Activated CD4-positive, alpha-beta T cell treated with anti-CD3 and anti-CD28 coated beads, Interleukin-2, amount 50 U/mL, for 1 hour (primary cell): ENCODE measurements around the gene CHKA.
A peak's percentile ranks its signal among the peaks of the same experiment; 100 is the strongest.

Source experiments
- DNase-seq: peaks from one replicate; pipeline ENCODE4 v3.0.0-alpha.2; 2020

Gene CHKA

DNA sequence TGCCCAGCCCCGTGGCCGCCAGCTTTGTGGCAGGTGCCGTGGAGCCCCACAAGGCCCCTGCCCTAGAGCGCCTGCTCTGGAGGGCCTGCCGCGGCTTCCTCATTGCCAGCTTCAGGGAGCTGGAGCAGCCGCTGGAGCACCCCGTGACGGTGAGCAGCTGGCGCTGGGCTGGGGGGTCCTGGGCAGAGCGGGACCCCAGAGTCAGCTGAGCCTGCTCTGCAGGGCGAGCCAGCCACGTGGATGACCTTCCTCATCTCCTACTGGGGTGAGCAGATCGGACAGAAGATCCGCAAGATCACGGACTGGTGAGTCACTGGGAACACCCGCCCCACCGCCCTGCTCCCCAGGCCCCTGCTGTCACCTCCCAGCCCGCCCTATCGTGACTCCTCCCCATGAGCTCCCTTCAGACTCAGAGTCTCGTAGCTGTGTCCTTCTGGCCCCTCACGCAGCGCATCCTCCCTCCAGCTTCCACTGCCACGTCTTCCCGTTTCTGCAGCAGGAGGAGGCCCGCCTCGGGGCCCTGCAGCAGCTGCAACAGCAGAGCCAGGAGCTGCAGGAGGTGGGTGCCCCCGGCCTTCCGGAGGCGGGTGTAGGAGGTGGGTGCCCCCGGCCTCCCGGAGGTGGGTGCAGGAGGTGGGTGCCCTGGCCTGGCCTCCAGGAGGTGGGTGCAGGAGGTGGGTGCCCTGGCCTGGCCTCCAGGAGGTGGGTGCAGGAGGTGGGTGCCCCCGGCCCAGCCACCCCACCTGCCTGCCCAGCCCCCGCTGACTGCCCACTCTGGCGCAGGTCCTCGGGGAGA lies 77.6 kb downstream of the CHKA start:
- no peak for DNase-seq

DNA sequence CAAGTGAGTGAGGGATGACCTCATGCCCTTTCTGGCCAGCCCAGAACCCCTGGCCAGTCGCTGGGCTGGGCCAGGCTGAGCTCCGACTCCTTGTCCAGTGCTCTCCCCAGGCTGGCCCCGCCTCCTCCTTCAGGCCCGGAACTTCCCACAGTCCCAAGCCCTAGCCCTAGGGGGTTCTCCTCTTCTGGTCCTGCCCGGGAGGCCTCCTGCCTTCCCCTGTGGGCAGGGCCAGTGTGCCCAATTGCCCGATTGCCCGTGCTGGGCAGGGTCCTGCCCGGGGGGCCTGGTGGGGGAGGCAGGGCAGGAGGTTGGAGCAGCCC lies 78.2 kb downstream of the CHKA start:
- DNase-seq, result no peak

DNA sequence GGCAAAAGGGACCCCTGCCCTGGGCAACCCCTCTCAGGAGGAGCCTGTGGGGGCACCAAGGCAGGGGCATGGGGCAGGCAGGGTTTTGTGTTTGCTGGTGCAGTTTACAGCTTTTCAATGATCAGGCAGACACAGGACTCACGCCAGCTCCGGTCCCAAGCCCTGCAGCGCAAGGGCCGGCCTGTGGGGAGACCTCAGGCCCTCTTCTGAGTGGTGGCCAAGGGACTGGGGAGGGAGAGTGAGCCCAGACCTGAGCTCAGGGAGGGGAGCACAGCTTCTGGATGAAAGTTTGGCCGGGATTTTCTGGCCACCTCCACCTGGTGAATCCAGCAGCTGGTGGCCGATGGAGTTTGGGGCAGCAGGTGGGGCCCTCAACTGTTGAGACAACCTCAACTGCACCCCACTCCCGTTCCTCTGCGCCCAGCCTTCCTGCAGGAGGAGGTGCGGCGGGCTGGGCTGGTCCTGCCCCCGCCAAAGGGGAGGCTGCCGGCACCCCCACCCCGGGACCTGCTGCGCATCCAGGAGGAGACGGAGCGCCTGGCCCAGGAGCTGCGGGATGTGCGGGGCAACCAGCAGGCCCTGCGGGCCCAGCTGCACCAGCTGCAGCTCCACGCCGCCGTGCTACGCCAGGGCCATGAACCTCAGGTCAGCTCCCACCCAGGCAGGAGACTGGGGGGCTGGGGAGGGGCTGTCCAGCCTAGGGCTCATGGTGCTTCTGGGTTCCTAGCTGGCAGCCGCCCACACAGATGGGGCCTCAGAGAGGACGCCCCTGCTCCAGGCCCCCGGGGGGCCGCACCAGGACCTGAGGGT lies 78.8 kb downstream of the CHKA start:
- DNase-seq, result no peak

DNA sequence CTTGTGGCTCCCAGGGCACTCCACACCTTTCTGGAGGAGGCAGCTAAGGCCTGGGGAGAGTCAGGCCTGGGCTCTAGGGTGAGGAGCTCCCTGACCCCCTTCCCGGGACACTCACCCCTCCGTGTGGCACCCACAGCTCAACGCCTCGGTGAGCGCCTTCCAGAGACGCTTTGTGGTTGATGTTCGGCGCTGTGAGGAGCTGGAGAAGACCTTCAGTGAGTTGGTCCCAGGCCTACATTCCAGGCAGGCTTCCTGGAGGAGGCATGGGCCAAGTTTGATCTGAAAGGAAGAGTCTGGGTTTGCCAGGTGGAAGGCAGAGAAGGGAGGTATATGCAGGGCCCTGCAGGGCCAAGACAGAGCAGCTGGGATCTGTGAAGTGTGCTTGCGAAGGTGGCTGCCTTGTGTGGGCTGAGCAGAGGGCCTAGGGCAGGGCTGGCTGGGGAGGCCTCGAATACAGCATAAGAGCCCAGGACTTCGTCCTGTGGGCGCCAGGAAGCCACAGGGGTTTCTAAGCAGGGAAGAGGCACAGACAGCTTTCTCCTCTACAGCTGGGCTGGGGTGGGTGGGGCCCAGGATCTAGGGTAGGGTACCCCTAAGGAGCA lies 79.5 kb downstream of the CHKA start:
- no peak for DNase-seq

DNA sequence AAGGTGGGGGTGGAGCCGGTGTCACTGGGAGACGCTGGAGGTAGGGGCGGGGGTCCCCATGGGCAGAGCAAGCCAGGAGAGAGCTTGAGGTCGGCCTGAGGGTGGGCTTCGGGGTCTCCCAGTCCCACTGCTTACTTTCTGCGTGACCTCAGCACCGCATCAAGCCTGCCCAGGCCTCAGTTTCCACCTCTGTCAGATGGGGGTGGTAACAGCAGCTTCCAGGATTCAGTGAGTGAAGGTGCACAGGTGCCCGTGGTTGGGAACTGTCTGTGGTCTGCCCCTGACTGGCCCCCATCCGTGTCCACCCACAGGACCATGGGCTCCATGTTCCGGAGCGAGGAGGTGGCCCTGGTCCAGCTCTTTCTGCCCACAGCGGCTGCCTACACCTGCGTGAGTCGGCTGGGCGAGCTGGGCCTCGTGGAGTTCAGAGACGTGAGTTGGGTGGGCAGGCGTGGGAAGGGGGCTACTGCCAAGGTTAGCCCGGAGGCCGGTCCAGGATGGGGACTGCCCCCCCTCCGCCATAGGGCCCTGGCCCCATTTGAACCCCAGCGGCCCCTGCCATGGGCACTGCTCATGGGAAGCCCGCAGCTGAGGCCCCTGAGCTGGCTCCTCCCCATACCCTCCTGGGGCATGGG lies 80.1 kb downstream of the CHKA start:
- no peak for DNase-seq

DNA sequence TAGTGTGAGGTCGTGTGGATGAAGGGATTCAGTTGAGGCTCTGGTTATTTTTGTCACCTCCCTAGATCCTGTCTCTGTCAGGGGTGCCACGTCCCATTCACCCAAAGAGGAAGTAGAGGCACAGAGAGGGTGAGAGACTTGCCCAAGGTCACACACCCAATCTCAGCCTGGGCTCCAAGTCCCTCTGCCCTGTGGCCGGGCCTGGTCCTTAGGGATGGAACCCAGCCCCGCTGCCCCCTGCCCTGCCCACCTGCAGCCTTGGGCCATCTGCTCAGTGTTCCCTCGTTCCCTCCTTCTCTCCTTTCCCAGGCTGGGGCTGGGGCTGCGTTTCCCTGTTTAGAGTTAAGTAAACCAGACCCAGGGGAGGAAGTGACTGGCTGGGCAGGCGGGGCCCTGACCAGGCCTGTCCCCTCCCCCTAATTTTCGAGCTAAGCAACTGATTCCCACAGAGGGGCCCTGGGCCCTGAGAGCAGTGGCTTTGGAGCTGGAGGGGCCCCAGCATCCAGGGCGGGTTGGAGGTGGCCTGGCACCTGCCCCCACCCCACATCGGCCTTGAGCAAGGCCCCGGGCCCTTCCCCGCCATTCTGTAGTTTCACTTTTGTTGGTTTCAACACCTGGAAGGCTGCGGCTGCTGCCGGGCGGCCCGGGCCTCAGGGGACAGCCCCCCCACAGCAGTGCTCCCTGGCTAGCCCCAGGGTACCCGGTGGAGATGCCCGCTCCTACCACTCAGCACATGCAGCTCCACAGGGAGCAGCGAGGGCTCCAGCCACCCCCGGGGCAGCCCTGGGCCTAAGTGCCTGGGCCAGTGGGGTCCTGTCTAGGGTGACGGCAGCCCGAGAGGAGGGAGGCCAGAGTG lies 80.9 kb downstream of the CHKA start:
- DNase-seq, result peak; percentile 37

DNA sequence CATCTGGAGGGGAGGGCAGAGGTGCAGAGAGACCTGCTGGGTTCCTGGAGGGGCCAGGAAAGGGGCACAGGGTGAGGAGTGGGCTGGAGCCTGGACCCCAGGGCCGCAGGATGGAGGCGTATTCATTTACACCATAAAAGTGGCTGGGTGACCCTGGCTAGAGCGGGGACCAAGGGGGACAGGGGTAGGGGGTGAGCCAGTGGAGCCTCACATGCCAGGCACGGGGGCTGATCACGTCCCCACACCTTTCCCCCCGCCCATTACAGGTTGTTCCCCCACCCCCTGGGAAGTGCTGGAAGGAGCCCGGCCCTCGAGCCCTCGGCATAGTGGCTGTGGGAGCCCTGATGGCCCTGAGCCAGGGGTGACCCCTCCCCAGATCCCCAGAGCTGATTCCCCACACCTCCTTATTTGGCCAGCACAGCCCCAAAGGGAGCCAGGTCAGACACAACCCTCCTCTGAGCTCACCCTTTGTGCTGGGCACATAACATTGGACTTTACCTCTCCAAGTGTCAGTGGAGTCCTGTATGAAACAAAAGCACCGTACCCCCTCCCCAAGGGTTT lies 81.6 kb downstream of the CHKA start:
- no peak for DNase-seq

DNA sequence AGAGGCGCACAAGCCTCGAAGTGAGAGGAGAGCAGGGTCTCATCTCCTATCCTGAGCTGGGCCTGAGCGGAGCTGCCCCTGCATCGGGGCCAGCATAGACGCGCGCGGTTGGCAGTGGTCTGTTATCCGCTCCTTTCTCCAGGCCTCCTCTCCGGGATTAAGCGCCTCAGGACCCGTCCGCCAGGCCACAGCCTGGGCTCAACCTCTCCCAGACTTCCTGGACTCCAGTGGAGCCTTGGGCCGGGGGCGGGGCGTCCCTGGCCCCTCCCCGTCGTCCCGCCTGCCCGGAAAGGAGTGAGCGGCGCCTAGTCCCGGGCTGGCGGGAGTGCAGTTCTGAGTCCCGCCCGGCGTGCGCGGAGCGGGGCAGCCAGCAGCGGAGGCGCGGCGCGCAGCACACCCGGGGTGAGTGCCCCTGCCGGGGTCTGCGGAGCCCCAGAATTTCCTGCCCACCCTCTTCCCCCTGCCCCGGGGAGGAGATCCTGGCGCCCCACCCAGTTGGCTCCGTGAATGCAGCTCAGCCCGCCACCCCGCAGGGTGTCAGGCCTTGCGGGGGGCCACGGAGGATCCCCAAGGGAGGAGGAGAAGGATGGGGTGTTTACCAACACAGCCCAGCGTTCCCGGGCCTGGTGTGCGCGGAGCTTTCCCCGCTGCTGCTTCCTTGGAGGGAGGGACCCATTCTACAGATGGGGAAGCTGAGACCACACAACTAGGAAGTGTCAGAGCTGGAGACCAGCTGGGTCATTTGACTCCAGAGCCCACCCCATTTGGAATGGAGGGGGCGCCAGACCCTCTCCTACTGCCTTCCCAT lies 82.3 kb downstream of the CHKA start, which contains the start of gene TCIRG1:
TSS of gene TCIRG1 (plus strand) at position 308 of the 808 bp plus-strand sequence. CDS start 2,247 bp downstream, outside the sequence.
- DNase-seq, result peak; percentile 34

DNA sequence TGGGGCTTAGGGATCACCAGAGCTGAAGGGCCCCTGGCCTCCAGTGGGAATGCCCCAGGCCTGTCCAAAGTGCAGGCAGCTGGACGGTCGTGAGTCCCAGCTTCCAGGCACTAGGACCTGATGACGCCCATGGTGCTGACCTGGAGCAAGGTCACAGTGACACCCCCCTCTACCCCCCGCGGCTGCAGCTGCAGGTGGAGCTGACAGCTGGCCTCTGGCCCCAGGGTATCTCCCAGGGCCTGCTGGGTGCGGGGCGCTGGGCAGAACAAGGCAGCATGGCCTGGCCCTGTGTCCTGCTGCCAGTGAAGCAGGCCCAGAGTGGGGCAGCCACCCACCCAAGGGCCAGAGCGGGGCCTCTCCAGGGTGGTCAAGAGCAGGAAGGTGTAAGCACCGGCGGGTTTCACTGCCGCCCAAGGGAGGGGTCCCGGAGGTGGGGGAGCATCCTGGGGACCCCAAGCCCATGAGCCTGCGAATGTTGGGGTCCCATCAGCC lies 82.9 kb downstream of the CHKA start:
- no peak for DNase-seq

DNA sequence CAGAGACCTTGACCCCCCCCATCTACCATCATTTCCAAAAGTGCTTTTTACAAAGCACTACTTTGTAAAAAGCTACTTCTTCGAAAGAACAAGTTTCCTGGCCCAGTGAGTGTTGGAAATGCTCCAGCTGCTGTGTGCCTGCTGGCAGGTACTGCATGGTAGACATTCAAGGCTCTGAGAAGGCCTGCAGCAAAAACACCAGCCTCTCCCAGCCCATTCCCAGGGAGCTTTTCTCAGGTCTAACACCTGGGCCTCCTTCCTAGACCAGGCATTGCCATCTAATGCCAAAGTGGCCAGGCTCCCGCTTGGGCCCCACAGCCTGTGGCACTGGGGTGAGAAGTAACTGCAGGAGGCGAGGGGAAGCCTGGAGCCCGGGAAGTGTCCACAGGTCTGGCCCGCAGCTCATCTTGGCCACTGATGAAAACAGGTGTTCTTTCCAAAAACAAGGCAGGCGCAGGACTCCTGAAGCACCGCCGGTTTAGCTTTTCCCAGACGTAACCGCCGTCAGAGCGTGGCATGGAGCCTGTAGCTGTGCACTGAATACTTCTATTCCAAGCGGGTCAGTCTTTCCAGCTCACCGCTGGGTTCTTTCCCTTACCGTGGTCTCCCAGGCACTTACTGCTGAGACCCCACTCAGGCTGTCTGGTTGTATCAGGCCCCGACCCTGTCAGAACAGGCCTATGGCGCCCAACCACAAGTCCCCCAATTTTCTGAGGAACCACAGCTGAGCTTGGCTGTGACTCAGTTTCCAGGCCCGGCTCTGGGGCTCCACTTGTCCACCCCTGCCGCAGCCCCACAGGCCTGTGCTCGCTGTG lies 83.6 kb downstream of the CHKA start:
- no peak for DNase-seq

DNA sequence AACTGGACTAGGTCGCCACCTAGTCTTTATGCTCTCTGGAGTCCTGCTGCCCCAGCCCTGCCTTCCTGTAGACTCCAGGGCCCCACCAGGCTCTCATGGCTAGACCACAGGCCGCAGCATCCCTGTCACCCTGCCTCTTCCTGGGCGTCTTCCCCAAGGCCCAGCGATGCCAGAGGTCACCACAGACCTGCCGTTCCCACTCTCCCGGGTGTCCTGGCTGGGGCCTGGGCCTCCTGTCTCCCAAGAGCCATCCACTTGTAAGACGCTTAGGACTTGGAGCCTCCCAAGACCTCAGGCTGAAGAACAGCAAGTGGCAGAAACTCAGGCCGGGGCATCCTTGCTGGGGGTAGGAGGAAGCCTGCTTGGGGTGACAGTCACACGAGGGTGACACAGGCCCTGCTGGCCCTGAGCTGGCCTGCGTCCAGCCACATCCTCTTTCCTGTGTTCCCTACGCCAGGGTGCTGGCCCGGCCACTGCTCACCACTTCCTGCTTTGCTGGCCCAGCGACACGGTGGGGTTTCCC lies 84.4 kb downstream of the CHKA start:
- no peak for DNase-seq

DNA sequence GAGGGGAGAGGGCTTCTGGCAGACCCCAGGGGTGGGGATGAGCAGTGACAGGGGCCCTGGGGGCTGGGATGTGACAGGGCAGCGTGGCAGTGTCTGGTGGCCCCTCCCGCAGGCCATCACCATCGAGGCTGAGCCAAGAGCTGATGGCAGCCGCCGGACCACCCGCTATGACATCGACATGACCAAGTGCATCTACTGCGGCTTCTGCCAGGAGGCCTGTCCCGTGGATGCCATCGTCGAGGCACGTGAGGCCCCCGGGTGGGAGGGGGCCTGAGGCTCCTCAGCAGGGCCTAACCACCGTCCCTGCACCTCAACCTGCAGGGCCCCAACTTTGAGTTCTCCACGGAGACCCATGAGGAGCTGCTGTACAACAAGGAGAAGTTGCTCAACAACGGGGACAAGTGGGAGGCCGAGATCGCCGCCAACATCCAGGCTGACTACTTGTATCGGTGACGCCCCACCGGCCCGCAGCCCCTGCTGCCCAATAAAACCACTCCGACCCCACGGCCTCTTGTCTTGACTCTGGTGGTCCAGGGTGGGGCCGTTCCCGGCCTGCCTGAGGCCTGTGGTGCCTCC lies 85.0 kb downstream of the CHKA start:
- DNase-seq, result no peak

DNA sequence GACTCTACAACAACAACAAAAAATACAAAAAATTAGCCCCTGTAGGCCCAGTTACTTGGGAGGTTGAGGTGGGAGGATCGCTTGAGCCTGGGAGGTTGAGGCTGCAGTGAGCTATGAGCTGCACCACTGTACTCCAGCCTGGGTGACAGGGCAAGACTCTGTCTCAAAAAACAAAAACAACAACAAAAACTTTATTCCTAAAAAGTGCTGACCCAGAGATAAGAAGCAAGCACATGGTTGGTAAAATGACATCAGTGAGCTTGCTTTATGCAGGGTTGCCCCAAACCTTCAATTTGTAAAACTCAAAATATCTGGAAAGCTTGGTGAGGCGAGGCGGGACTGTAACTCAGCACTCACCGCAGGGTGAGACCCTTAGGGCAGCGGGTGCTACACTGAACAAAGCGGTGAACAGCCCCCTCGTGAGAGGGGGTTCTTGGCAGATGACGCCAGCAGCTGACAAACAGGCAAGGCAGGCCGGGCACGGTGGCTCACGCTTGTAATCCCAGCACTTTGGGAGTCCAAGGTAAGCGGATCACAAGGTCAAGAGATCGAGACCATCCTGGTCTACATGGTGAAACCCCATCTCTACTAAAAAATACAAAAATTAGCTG lies 85.8 kb downstream of the CHKA start:
- DNase-seq, result no peak

DNA sequence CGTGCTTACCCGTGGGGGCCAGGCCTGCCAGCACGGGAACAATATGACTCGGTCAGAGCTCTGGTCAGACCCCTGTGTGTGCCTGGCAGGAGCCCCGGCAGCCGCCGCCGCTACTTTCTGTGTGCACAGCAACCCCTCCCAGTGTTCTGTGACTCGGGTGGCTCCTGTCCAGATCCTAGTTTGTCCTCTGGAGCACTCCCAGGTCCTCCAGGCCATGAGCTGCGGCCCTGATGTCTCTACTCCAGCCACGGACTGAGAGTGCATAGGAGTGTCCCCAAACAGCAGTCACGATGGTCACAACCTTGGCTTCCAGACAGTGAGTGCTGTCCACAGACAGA lies 87.5 kb downstream of the CHKA start:
- DNase-seq, result no peak

DNA sequence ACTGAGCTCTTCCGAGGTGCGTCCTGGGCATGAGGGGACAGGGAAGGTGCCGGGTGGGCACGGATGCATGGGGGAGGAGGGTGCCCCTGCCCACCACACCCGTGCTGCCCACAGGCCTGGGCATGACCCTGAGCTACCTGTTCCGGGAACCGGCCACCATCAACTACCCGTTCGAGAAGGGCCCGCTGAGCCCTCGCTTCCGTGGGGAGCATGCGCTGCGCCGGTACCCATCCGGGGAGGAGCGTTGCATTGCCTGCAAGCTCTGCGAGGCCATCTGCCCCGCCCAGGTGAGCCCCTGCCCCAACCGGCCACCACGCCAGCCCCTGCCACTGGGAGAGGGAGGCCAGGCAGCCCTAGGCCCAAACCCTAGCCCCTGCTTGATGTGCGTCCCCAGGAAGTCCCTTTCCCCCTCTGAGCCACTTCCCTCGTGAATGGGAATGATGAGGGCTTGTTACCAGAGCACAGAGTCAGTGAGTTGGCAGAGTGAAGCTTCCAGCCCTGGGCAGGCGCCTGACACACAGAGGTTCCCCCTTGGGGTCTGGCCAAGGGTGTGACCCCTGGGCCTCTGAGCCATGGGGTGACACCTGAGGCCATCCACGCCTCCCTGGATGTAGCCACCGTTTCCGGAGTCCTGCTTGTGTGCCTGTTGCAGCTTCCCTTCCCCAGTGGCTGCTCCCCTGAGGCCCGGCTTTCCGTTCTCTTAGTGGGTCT lies 88.0 kb downstream of the CHKA start:
- DNase-seq, result no peak

DNA sequence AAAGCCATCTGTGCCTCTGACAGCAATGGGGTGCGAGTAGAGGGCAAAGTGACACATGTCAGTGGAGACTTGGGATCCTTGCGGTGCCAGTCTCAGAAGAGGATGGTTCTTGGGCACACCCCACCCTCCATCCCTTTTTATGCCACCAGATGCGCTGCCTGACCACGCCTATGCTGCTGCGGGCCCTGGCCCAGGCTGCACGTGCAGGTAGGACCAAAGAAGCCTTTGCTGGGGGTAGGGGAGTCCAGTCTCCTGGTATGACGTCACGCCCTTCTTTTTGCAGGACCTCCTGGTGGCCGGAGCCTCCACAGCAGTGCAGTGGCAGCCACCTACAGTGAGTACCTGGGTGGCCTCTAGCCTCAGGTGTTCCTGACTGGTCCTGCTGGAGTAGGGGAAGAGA lies 89.2 kb downstream of the CHKA start:
- no peak for DNase-seq

DNA sequence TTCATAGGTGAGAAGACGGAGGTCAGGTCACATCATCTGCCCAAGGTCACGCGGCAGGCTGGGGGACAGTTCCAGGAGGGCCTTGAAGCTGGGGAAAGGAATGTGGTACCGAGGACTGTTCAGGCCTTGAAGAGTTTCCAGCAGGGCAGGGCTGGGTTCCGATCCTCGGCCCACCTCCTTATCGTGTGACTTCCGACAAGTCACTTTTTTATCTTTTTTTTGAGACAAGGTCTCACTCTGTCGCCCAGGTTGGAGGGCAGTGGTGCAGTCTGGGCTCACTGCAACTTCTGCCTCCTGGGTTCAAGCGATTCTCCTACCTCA lies 90.1 kb downstream of the CHKA start:
- no peak for DNase-seq

DNA sequence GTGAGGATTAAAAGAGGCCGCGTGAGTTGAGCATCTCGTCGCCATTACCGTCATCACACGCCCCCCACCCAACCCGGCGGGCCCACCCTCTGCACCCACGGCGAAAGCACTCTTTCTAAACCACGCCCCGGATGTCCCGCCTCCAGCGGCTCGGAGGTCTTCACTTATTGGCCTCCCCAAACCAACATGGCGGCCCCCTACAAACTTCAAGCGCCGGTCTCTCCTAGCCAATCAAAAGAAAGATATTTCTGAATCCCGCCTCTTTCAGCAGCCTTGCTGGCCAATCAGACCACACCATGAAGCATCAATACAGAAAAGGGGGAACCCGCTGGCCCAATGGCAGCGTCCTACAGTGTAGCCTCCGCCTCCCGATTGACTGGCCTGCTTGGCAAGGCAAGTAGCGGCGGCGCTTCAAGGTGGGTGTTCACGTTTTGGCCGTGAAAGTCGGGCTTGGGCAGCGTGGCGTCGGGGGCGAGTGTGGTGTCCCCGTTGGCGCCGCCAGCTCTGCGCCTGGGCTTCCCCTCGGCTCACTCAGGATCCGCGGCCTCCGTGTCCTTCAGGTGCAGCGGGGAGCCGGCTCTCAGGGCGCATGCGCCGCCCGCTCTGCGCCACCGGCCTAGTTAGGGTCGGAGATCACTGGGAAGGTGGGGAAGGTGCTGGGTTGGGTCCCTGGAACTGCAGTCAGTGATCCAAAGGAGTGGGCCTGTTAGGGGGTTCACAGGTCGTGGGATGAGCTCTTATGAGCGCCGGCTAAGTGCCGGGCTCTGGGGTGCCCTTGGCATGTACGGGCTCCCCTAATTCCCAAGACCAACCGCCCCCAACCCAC lies 90.7 kb downstream of the CHKA start, which contains the start of gene NDUFS8:
TSS of gene NDUFS8 (plus strand) at position 364 of the 826 bp plus-strand sequence. CDS start 1,471 bp downstream, outside the sequence.
- DNase-seq, result peak; percentile 93
